Smooth muscle cell (in vitro differentiated cells): ENCODE measurements around the gene PPP6R2. TPM values are rescaled to one million over a fixed set of nuclear protein-coding genes. Genes with fewer than 3 reads are reported as not detected.

ENCODE experiments used
- DNase-seq: peaks from one replicate; lab custom pipeline; 2025; ENCODE audit not compliant: unreplicated experiment; lab: John Stamatoyannopoulos, UW
- H2AFZ ChIP-seq: fragments of 200-600 bp; sonication (generic); 2 replicates; pipeline ENCODE4 v1.6.0; 2016; ENCODE audit warnings: antibody characterized with exemption, low read depth, mild to moderate bottlenecking
- H3F3A ChIP-seq: fragments of 200-600 bp; sonication (generic); 2 replicates; pipeline ENCODE4 v1.6.0; 2017; ENCODE audit warnings: antibody characterized with exemption, low read depth
- H3K27ac ChIP-seq: fragments of 200-600 bp; sonication (generic); 2 replicates; pipeline ENCODE4 v1.5.1; 2016; ENCODE audit warnings: low read depth, mild to moderate bottlenecking
- H3K27me3 ChIP-seq: fragments of 200-600 bp; sonication (generic); 2 replicates; pipeline ENCODE4 v1.6.1; 2016; ENCODE audit warnings: low read depth, mild to moderate bottlenecking
- H3K36me3 ChIP-seq: fragments of 200-600 bp; sonication (generic); 2 replicates; pipeline ENCODE4 v1.5.1; 2016; ENCODE audit warnings: low read depth
- H3K4me1 ChIP-seq: fragments of 200-600 bp; sonication (generic); 2 replicates; pipeline ENCODE4 v1.5.1; 2016; ENCODE audit warnings: low read depth
- H3K4me2 ChIP-seq: fragments of 200-600 bp; sonication (generic); 2 replicates; pipeline ENCODE4 v1.6.0; 2016; ENCODE audit warnings: mild to moderate bottlenecking
- H3K4me3 ChIP-seq: fragments of 200-600 bp; sonication (generic); 2 replicates; pipeline ENCODE4 v1.5.1; 2016; ENCODE audit warnings: mild to moderate bottlenecking
- H3K79me2 ChIP-seq: fragments of 200-600 bp; sonication (generic); 2 replicates; pipeline ENCODE4 v1.6.0; 2016; ENCODE audit warnings: low read depth, mild to moderate bottlenecking
- H3K9ac ChIP-seq: fragments of 200-600 bp; sonication (generic); 2 replicates; pipeline ENCODE4 v1.6.0; 2016; ENCODE audit warnings: low read depth
- H3K9me3 ChIP-seq: fragments of 200-600 bp; sonication (generic); replicated peaks from 2 replicates; pipeline ENCODE4 v1.5.1; 2016; ENCODE audit warnings: low read depth
- H4K20me1 ChIP-seq: fragments of 200-600 bp; sonication (generic); 2 replicates; pipeline ENCODE4 v1.6.0; 2016; ENCODE audit warnings: low read depth
- WGBS: methylation state at CpG from one replicate; pipeline ENCODE4 v1.1.7; 2016; ENCODE audit warnings: low lambda C conversion rate; 5-methylcytosine and 5-hydroxymethylcytosine counted together
- polyA plus RNA-seq: library from polyadenylated mRNA; unstranded; fragments of >200 nt; fragmentation: Nextera tagmentation; extraction: Ambion mirVana; gene quantifications from 2 replicates; pipeline ENCODE4 v1.2.1, GENCODE V29; 2016
- total RNA-seq: library from RNA; depleted of rRNA; stranded (reverse); fragments of >200 nt; gene quantifications from 2 replicates; pipeline ENCODE4 v1.2.3, GENCODE V29; 2014
- TF ChIP-seq, protein P1 (sequence below): fragments of 200-600 bp; sonication (generic); IDR thresholded peaks from 2 replicates; pipeline ENCODE4 v1.5.1; 2017; ENCODE audit warnings: borderline replicate concordance, mild to moderate bottlenecking, antibody characterized with exemption; ENCODE audit not compliant: insufficient read depth, poor library complexity, severe bottlenecking

Gene PPP6R2
- total and polyA plus RNA-seq, 2 experiments from 2014 or later, result 24.6 to 36.3 TPM

DNA sequence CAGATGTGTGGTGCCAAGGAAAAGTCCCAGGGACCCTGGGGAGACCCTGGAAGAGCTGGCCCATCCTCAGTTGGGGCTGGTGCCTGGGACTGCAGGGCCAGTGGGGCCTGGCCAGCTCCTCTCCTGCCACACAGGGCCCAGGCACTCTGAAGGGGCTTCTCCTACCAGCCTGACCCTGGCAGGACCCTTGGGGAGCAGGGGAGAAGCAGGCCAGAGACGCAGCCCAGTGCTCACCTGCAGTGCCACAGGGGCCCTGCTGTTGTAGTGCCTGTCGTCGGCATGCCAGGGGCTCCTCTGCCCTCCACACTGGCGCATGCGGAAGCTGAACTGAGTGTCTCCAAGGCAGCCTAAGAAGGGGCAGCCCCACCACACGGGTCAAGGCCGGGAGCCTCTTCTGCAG, 25.5 kb upstream of the PPP6R2 start:
- WGBS, result 95% methylated on average over 7 of the region's 7 CpGs
- no peaks in the 10 kb centered on the region for H3F3A ChIP-seq
- no peak overlapping the region for H3K4me3 ChIP-seq
- H3K27me3 ChIP-seq, result no peaks in the 10 kb centered on the region
- no peaks in the 10 kb centered on the region for H3K4me1 ChIP-seq
- no peaks in the 10 kb centered on the region for H3K79me2 ChIP-seq
- DNase-seq, result no peak
- H3K9me3 ChIP-seq, result no peaks in the 10 kb centered on the region
- H2AFZ ChIP-seq, result no peak overlapping the region
- H3K4me2 ChIP-seq, result no peak overlapping the region
- no peaks in the 10 kb centered on the region for H4K20me1 ChIP-seq
- H3K36me3 ChIP-seq, result no peaks in the 10 kb centered on the region
- TF ChIP-seq, protein P1, sequence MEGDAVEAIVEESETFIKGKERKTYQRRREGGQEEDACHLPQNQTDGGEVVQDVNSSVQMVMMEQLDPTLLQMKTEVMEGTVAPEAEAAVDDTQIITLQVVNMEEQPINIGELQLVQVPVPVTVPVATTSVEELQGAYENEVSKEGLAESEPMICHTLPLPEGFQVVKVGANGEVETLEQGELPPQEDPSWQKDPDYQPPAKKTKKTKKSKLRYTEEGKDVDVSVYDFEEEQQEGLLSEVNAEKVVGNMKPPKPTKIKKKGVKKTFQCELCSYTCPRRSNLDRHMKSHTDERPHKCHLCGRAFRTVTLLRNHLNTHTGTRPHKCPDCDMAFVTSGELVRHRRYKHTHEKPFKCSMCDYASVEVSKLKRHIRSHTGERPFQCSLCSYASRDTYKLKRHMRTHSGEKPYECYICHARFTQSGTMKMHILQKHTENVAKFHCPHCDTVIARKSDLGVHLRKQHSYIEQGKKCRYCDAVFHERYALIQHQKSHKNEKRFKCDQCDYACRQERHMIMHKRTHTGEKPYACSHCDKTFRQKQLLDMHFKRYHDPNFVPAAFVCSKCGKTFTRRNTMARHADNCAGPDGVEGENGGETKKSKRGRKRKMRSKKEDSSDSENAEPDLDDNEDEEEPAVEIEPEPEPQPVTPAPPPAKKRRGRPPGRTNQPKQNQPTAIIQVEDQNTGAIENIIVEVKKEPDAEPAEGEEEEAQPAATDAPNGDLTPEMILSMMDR, result no peak
- H3K9ac ChIP-seq, result no peak overlapping the region
- no peak overlapping the region for H3K27ac ChIP-seq

DNA sequence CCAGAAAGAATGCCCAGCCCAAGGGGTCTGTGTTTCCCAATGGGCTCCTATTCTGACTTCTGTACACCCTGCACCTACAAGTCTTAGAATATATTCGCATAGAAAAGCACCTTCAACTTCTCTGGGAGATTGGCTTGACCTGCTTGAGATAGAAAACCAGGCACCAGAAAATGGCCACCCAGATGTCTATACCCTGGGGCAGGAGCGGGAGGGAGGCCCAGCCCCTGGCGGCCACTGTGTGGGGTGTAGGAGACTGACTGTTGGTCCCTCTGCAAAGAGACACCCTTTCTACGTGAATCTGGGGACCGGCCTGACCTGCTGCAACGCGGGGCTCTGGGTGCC, 24.8 kb upstream of the PPP6R2 start:
- no peaks in the 10 kb centered on the region for H3K27me3 ChIP-seq
- DNase-seq, result no peak
- 80% methylated on average over 7 of the region's 7 CpGs for WGBS
- no peak overlapping the region for H2AFZ ChIP-seq
- H3K9ac ChIP-seq, result no peak overlapping the region
- H3F3A ChIP-seq, result no peaks in the 10 kb centered on the region
- no peak overlapping the region for H3K4me2 ChIP-seq
- no peaks in the 10 kb centered on the region for H3K36me3 ChIP-seq
- H4K20me1 ChIP-seq, result no peaks in the 10 kb centered on the region
- H3K4me3 ChIP-seq, result no peak overlapping the region
- no peaks in the 10 kb centered on the region for H3K4me1 ChIP-seq
- H3K9me3 ChIP-seq, result no peaks in the 10 kb centered on the region
- TF ChIP-seq, protein P1, result no peak
- H3K27ac ChIP-seq, result no peak overlapping the region
- H3K79me2 ChIP-seq, result no peaks in the 10 kb centered on the region

DNA sequence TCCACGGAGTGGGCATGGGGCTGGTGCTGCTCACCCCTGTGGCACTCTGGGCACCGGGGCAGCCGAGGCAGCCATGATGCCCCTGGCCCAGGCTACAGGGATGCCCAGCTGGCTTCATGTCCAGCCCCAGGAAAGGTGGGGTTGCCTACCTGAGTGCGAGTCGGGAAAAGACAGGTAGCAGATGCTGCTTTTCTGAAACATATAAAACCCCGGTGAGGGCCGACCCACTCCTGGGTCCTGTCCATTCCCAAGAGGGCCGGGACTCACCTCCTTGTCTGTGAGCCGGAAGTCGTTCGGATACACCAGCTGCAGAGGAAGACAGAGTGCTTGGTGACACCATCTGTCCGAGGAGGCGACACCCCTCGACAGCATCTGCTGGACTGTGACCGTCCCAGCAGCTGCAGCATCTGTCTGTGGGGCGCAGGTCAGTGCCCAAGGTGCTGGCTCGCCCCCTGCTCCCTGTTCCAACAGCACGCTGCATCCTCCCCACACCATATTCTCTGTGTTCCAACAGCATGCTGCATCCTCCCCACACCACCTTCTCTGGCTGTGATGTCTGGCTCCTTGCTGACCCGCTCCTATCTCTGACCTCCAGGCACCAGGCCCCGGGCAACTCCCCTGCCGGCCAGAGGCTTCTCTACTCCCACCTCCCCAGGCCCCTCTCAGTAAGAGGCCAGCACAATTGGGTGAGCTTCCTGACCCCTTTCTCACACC, 24.3 kb upstream of the PPP6R2 start:
- no peaks in the 10 kb centered on the region for H3K4me1 ChIP-seq
- 91% methylated on average over 21 of the region's 21 CpGs for WGBS
- TF ChIP-seq, protein P1, result no peak
- H3K4me3 ChIP-seq, result no peak overlapping the region
- H3K27ac ChIP-seq, result no peak overlapping the region
- no peaks in the 10 kb centered on the region for H3K36me3 ChIP-seq
- H4K20me1 ChIP-seq, result no peaks in the 10 kb centered on the region
- H3K9ac ChIP-seq, result no peak overlapping the region
- H2AFZ ChIP-seq, result no peak overlapping the region
- no peak for DNase-seq
- no peaks in the 10 kb centered on the region for H3F3A ChIP-seq
- no peaks in the 10 kb centered on the region for H3K27me3 ChIP-seq
- no peaks in the 10 kb centered on the region for H3K79me2 ChIP-seq
- H3K9me3 ChIP-seq, result no peaks in the 10 kb centered on the region
- no peak overlapping the region for H3K4me2 ChIP-seq

DNA sequence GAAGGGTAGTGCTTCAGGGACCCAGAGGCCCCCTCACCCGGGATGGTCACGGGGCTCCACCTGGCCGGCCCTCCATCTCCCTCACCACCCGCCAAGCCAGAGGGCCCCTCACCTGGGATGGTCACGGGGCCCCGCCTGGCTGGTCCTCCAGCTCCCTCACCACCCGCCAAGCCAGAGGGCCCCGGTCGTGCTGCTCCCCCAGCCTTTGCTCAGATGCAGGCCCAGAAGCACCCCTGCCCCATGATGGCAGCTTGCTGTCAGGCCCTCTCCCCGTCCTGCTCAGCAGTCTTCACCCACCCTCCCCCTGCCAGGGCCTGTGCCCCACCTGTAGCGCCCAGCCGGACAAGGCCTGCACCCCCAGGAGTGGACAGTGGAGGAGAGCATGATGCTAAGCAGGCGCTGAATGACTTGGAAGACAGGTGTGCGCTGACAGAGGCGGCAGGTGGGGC, 23.6 kb upstream of the PPP6R2 start:
- Histone ChIP-seq H3K27ac (no peak overlapping the region), H4K20me1 (no peaks in the 10 kb centered on the region), H2AFZ (no peak overlapping the region), H3K27me3 (no peaks in the 10 kb centered on the region), H3K4me3 (no peak overlapping the region), H3K4me2 (no peak overlapping the region), H3K9me3 (no peaks in the 10 kb centered on the region), H3K79me2 (no peaks in the 10 kb centered on the region), H3K4me1 (no peaks in the 10 kb centered on the region), H3K9ac (no peak overlapping the region), H3F3A (no peaks in the 10 kb centered on the region), H3K36me3 (no peaks in the 10 kb centered on the region)
- no peak for DNase-seq
- 98% methylated on average over 14 of the region's 15 CpGs for WGBS
- TF ChIP-seq, protein P1, result no peak
